HepG2 (cell line): Measurements from ENCODE around the gene NDRG3. TPM values are rescaled to one million over a fixed set of nuclear protein-coding genes. Genes with fewer than 3 reads are reported as not detected.
A peak's percentile ranks its signal among the peaks of the same experiment; 100 is the strongest.

Experiments used
- GATAD2A ChIP-seq: IDR thresholded peaks from 2 replicates; pipeline ENCODE4 v1.6.1; 2016
- IRF2 ChIP-seq: IDR thresholded peaks from 2 replicates; pipeline ENCODE4 v1.6.1; 2018; ENCODE audit warnings: missing genetic modification reagents, missing compliant biosample characterization
- PATZ1 ChIP-seq: sonication (generic); formaldehyde crosslinking; IDR thresholded peaks from 2 replicates; pipeline ENCODE4 v1.4.0; 2020; ENCODE audit warnings: missing genetic modification reagents
- TARDBP ChIP-seq: sonication (generic); formaldehyde crosslinking; IDR thresholded peaks from 2 replicates; pipeline ENCODE4 v1.8.0; 2022; ENCODE audit warnings: mild to moderate bottlenecking, missing genetic modification reagents
- TIGD3 ChIP-seq: sonication (generic); formaldehyde crosslinking; IDR thresholded peaks from 2 replicates; pipeline ENCODE4 v1.5.1; 2020; ENCODE audit warnings: mild to moderate bottlenecking, missing genetic modification reagents, borderline replicate concordance
- ZC3H13 ChIP-seq: sonication (generic); formaldehyde crosslinking; IDR thresholded peaks from 2 replicates; pipeline ENCODE4 v1.8.1; 2023; ENCODE audit warnings: mild to moderate bottlenecking, missing genetic modification reagents, moderate library complexity
- ZFX ChIP-seq: sonication (generic); formaldehyde crosslinking; IDR thresholded peaks from 2 replicates; pipeline ENCODE4 v1.4.0; 2020; ENCODE audit warnings: mild to moderate bottlenecking, low read depth, missing genetic modification reagents, moderate library complexity
- ZKSCAN1 ChIP-seq: fragments of 150-350 bp; IDR thresholded peaks from 2 replicates; pipeline ENCODE4 v1.6.1; 2014; ENCODE audit warnings: low read length
- ZNF124 ChIP-seq: sonication (generic); formaldehyde crosslinking; IDR thresholded peaks from 2 replicates; pipeline ENCODE4 v1.4.0; 2020; ENCODE audit warnings: missing genetic modification reagents
- ZNF142 ChIP-seq: sonication (generic); formaldehyde crosslinking; IDR thresholded peaks from 2 replicates; pipeline ENCODE4 v1.4.0; 2020; ENCODE audit warnings: missing genetic modification reagents
- polyA plus RNA-seq, 8 experiments: library from polyadenylated mRNA; depleted of rRNA in 3 of 8; stranded (reverse) in 7 of 8; unstranded in 1 of 8; fragments of >200 nt; fragmentation: Illumina TruSeq in 4 of 8; extraction: Trizol in 4 of 8; gene quantifications; 2 replicates each; pipeline versions ENCODE4 v1.2.1 to v1.2.3, GENCODE V29; 2011 to 2016; ENCODE audit warnings: low read depth in 4 of 8, missing spikeins in 1 of 8, mixed read lengths in 1 of 8; ENCODE audit not compliant: insufficient read depth in 1 of 8
- total RNA-seq, 5 experiments: library from RNA; depleted of rRNA; stranded (reverse); fragments of >200 nt; fragmentation: Illumina TruSeq; extraction: Trizol; gene quantifications; 2 replicates each; pipeline ENCODE4 v1.2.3, GENCODE V29; 2016; ENCODE audit warnings: low read depth in 1 of 5
- TF ChIP-seq, protein P1 (sequence below), 2 experiments: fragments of 450-650 bp in 1 of 2; sonication (generic) in 1 of 2; formaldehyde crosslinking; IDR thresholded peaks; 2 replicates each; pipeline versions ENCODE4 v1.5.0 to v1.8.0; 2020 to 2022; ENCODE audit warnings: mild to moderate bottlenecking in 1 of 2, missing genetic modification reagents in 1 of 2
- TF ChIP-seq, protein P2 (sequence below): IDR thresholded peaks from 2 replicates; pipeline ENCODE4 v1.6.1; 2016; ENCODE audit warnings: low read depth, missing genetic modification reagents, missing compliant biosample characterization

NDRG3 gene
- total and polyA plus RNA-seq, 2 of the 13 experiments (the other 11 are each of a cell fraction or from before 2014, with no cell fraction given) = 36.0 to 40.5 TPM

GRCh38 chr20:36605399-36606157 lies 140.3 kb downstream of the NDRG3 start, which contains the start of gene RAB5IF (continued):
- TF ChIP-seq, protein P1, sequence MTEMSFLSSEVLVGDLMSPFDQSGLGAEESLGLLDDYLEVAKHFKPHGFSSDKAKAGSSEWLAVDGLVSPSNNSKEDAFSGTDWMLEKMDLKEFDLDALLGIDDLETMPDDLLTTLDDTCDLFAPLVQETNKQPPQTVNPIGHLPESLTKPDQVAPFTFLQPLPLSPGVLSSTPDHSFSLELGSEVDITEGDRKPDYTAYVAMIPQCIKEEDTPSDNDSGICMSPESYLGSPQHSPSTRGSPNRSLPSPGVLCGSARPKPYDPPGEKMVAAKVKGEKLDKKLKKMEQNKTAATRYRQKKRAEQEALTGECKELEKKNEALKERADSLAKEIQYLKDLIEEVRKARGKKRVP (CRISPR knock-in tag; IDR thresholded peaks at IDR 0.05) = peak in 1 of 2 experiments; percentile 67; a peak in 2 of 4 replicates
- TF ChIP-seq, protein P2, sequence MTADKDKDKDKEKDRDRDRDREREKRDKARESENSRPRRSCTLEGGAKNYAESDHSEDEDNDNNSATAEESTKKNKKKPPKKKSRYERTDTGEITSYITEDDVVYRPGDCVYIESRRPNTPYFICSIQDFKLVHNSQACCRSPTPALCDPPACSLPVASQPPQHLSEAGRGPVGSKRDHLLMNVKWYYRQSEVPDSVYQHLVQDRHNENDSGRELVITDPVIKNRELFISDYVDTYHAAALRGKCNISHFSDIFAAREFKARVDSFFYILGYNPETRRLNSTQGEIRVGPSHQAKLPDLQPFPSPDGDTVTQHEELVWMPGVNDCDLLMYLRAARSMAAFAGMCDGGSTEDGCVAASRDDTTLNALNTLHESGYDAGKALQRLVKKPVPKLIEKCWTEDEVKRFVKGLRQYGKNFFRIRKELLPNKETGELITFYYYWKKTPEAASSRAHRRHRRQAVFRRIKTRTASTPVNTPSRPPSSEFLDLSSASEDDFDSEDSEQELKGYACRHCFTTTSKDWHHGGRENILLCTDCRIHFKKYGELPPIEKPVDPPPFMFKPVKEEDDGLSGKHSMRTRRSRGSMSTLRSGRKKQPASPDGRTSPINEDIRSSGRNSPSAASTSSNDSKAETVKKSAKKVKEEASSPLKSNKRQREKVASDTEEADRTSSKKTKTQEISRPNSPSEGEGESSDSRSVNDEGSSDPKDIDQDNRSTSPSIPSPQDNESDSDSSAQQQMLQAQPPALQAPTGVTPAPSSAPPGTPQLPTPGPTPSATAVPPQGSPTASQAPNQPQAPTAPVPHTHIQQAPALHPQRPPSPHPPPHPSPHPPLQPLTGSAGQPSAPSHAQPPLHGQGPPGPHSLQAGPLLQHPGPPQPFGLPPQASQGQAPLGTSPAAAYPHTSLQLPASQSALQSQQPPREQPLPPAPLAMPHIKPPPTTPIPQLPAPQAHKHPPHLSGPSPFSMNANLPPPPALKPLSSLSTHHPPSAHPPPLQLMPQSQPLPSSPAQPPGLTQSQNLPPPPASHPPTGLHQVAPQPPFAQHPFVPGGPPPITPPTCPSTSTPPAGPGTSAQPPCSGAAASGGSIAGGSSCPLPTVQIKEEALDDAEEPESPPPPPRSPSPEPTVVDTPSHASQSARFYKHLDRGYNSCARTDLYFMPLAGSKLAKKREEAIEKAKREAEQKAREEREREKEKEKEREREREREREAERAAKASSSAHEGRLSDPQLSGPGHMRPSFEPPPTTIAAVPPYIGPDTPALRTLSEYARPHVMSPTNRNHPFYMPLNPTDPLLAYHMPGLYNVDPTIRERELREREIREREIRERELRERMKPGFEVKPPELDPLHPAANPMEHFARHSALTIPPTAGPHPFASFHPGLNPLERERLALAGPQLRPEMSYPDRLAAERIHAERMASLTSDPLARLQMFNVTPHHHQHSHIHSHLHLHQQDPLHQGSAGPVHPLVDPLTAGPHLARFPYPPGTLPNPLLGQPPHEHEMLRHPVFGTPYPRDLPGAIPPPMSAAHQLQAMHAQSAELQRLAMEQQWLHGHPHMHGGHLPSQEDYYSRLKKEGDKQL (CRISPR knock-in tag) = peak; percentile 72; the same call in 1 of the 2 replicates
- TF ChIP-seq ZKSCAN1 = peak; percentile 55
- TF ChIP-seq ZNF124 = peak; percentile 97
- peak; percentile 80 for TF ChIP-seq PATZ1
- TF ChIP-seq ZC3H13 (CRISPR knock-in tag) = peak; percentile 83
- peak; percentile 94 for TF ChIP-seq ZFX (CRISPR knock-in tag)
- peak; percentile 98 for TF ChIP-seq TARDBP
- peak; percentile 100 for TF ChIP-seq IRF2 (CRISPR knock-in tag)
- TF ChIP-seq ZNF142 (CRISPR knock-in tag) = peak; percentile 93
- peak; percentile 89 for TF ChIP-seq GATAD2A
- 0 out of 2 replicates have a peak, but pooled peaks have one; percentile 35 for TF ChIP-seq TIGD3 (CRISPR knock-in tag)
